MM.1S (cell line): ENCODE results near the gene TCF12.
A peak's percentile ranks its signal among the peaks of the same experiment; 100 is the strongest.

ENCODE experiments used
- DNase-seq: peaks from one replicate; pipeline ENCODE4 v3.0.0-alpha.2; 2015
- H2AFZ ChIP-seq: fragments of 300-600 bp; sonication (generic); 2 replicates; pipeline ENCODE4 v1.6.0; 2016; ENCODE audit warnings: antibody characterized with exemption, low read length
- H3F3A ChIP-seq: fragments of 300-600 bp; sonication (generic); 2 replicates; pipeline ENCODE4 v1.6.1; 2016; ENCODE audit warnings: mild to moderate bottlenecking, antibody characterized with exemption, low read length, moderate library complexity, mixed read lengths; ENCODE audit not compliant: insufficient read depth
- H3K27ac ChIP-seq: fragments of 300-600 bp; sonication (generic); 2 replicates; pipeline ENCODE4 v1.5.1; 2016; ENCODE audit warnings: mild to moderate bottlenecking, low read length
- H3K27me3 ChIP-seq: fragments of 300-600 bp; sonication (generic); replicated peaks from 2 replicates; pipeline ENCODE4 v1.6.0; 2016; ENCODE audit warnings: low read length; ENCODE audit not compliant: insufficient read depth
- H3K36me3 ChIP-seq: fragments of 300-600 bp; sonication (generic); replicated peaks from 2 replicates; pipeline ENCODE4 v1.6.1; 2016; ENCODE audit warnings: mild to moderate bottlenecking, low read length, mixed read lengths; ENCODE audit not compliant: insufficient read depth
- H3K4me1 ChIP-seq: fragments of 300-600 bp; sonication (generic); 2 replicates; pipeline ENCODE4 v1.6.1; 2016; ENCODE audit warnings: low read length, mixed read lengths
- H3K4me2 ChIP-seq: fragments of 300-600 bp; sonication (generic); 2 replicates; pipeline ENCODE4 v1.6.0; 2016; ENCODE audit warnings: low read depth, low read length
- H3K4me3 ChIP-seq: fragments of 300-600 bp; sonication (generic); 2 replicates; pipeline ENCODE4 v1.5.1; 2016; ENCODE audit warnings: low read length, mixed read lengths
- H3K79me2 ChIP-seq: fragments of 300-600 bp; sonication (generic); 2 replicates; pipeline ENCODE4 v1.6.1; 2016; ENCODE audit warnings: mixed run types, low read length, mixed read lengths
- H3K9ac ChIP-seq: fragments of 300-600 bp; sonication (generic); 2 replicates; pipeline ENCODE4 v1.6.1; 2016; ENCODE audit warnings: low read length, mixed read lengths
- H3K9me2 ChIP-seq: fragments of 300-600 bp; sonication (generic); replicated peaks from 2 replicates; pipeline ENCODE4 v1.6.1; 2016; ENCODE audit warnings: mild to moderate bottlenecking, low read length, mixed read lengths; ENCODE audit not compliant: insufficient read depth
- H3K9me3 ChIP-seq: fragments of 300-600 bp; sonication (generic); replicated peaks from 2 replicates; pipeline ENCODE4 v1.6.1; 2016; ENCODE audit warnings: mild to moderate bottlenecking, low read length, mixed read lengths; ENCODE audit not compliant: insufficient read depth
- H4K20me1 ChIP-seq: fragments of 300-600 bp; sonication (generic); 2 replicates; pipeline ENCODE4 v1.6.1; 2016; ENCODE audit warnings: mild to moderate bottlenecking, low read length, moderate library complexity, mixed read lengths; ENCODE audit not compliant: insufficient read depth
- CTCF ChIP-seq: fragments of 300-600 bp; sonication (generic); IDR thresholded peaks from 2 replicates; pipeline ENCODE4 v1.5.1; 2016; ENCODE audit warnings: antibody characterized with exemption, low read length, mixed read lengths
- EZH2 ChIP-seq: fragments of 300-600 bp; sonication (generic); optimal IDR thresholded peaks from 2 replicates; pipeline ENCODE3; 2017; ENCODE audit warnings: low read depth, mild to moderate bottlenecking, antibody characterized with exemption, low read length, mixed read lengths
- EZH2phosphoT487 ChIP-seq: fragments of 300-600 bp; sonication (generic); IDR thresholded peaks from 2 replicates; pipeline ENCODE4 v1.6.1; 2018; ENCODE audit warnings: antibody characterized with exemption, low read length

TCF12 gene

GRCh38 chr15:57138349-57138788, 219.9 kb downstream of the TCF12 start:
- no peak overlapping the region for H3K9ac ChIP-seq
- no peaks in the 10 kb centered on the region for H3K36me3 ChIP-seq
- no peaks in the 10 kb centered on the region; the same call in 1 of the 2 replicates for H3F3A ChIP-seq
- H3K27ac ChIP-seq, result no peak overlapping the region
- H3K79me2 ChIP-seq, result no peaks in the 10 kb centered on the region
- no peaks in the 10 kb centered on the region for H3K27me3 ChIP-seq
- no peaks in the 10 kb centered on the region for H4K20me1 ChIP-seq
- peaks cover 17% of the 10 kb centered on the region for H3K4me1 ChIP-seq
- H3K4me2 ChIP-seq, result no peak overlapping the region
- no peak for DNase-seq
- no peaks in the 10 kb centered on the region for H3K9me3 ChIP-seq
- TF ChIP-seq EZH2, result no peak
- peak; percentile 61 for TF ChIP-seq CTCF
- no peaks in the 10 kb centered on the region for H3K9me2 ChIP-seq
- no peak overlapping the region for H2AFZ ChIP-seq
- H3K4me3 ChIP-seq, result no peak overlapping the region

GRCh38 chr15:57143511-57144078, 225.2 kb downstream of the TCF12 start:
- no peaks in the 10 kb centered on the region for H3K9me2 ChIP-seq
- H3K36me3 ChIP-seq, result no peaks in the 10 kb centered on the region
- no peaks in the 10 kb centered on the region for H3K79me2 ChIP-seq
- no peaks in the 10 kb centered on the region for H3K27me3 ChIP-seq
- DNase-seq, result no peak
- H3K27ac ChIP-seq, result no peak overlapping the region
- H3K4me1 ChIP-seq, result 0 out of 2 replicates have a peak, but pooled peaks cover 3% of the 10 kb centered on the region
- TF ChIP-seq EZH2phosphoT487, result no peak
- no peak for TF ChIP-seq CTCF
- no peak for TF ChIP-seq EZH2
- no peaks in the 10 kb centered on the region for H4K20me1 ChIP-seq
- no peak overlapping the region for H2AFZ ChIP-seq
- H3K9me3 ChIP-seq, result no peaks in the 10 kb centered on the region
- no peak overlapping the region for H3K4me3 ChIP-seq
- H3K9ac ChIP-seq, result no peak overlapping the region
- H3F3A ChIP-seq, result no peaks in the 10 kb centered on the region
- H3K4me2 ChIP-seq, result no peak overlapping the region

- Histone ChIP-seq H3K4me3 (no peak overlapping the region), H3K4me1 (0 out of 2 replicates have a peak, but pooled peaks cover 3% of the 10 kb centered on the region), H3K9ac (no peak overlapping the region), H3K27ac (no peak overlapping the region), H3K36me3 (no peaks in the 10 kb centered on the region), H3K4me2 (no peak overlapping the region), H4K20me1 (no peaks in the 10 kb centered on the region), H3K79me2 (no peaks in the 10 kb centered on the region), H3F3A (no peaks in the 10 kb centered on the region), H2AFZ (no peak overlapping the region), H3K9me3 (no peaks in the 10 kb centered on the region), H3K27me3 (no peaks in the 10 kb centered on the region), H3K9me2 (no peaks in the 10 kb centered on the region)
- TF ChIP-seq EZH2phosphoT487 (no peak), CTCF (no peak), EZH2 (no peak)
- no peak for DNase-seq
Observed at GRCh38 chr15:57144448-57144847, 226.0 kb downstream of the TCF12 start.
